HepG2 (cell line): ENCODE results near the gene SLC5A5. TPM values are rescaled to one million over a fixed set of nuclear protein-coding genes. Genes with fewer than 3 reads are reported as not detected.
A peak's percentile ranks its signal among the peaks of the same experiment; 100 is the strongest.

Experiments used
- ETV6 ChIP-seq: sonication (generic); formaldehyde crosslinking; conservative IDR thresholded peaks from 2 replicates; pipeline ENCODE4 v1.4.0; 2020; ENCODE audit warnings: missing genetic modification reagents
- FOSL2 ChIP-seq: sonication (generic); formaldehyde crosslinking; IDR thresholded peaks from 2 replicates; pipeline ENCODE4 v1.4.0; 2020; ENCODE audit warnings: missing genetic modification reagents
- HDAC1 ChIP-seq: sonication (generic); formaldehyde crosslinking; IDR thresholded peaks from 2 replicates; pipeline ENCODE4 v1.5.1; 2020; ENCODE audit warnings: mild to moderate bottlenecking, missing genetic modification reagents
- HOXA9 ChIP-seq: sonication (generic); formaldehyde crosslinking; IDR thresholded peaks from 2 replicates; pipeline ENCODE4 v1.8.1; 2022; ENCODE audit warnings: missing genetic modification reagents, mild to moderate bottlenecking, moderate library complexity, borderline replicate concordance
- MIER3 ChIP-seq: IDR thresholded peaks from 2 replicates; pipeline ENCODE4 v1.6.1; 2016; ENCODE audit warnings: missing compliant biosample characterization, borderline replicate concordance
- RAD21 ChIP-seq: fragments of 450-650 bp; formaldehyde crosslinking; IDR thresholded peaks from 2 replicates; pipeline ENCODE4 v1.5.0; 2020; ENCODE audit warnings: mild to moderate bottlenecking
- RERE ChIP-seq: IDR thresholded peaks from 2 replicates; pipeline ENCODE4 v1.6.1; 2016; ENCODE audit warnings: low read depth, missing genetic modification reagents, missing compliant biosample characterization
- SRF ChIP-seq: IDR thresholded peaks from 2 replicates; pipeline ENCODE4 v1.6.1; 2011; ENCODE audit warnings: mild to moderate bottlenecking, low read depth, low read length, moderate library complexity
- TAF15 ChIP-seq: fragments of 200-400 bp; formaldehyde crosslinking; IDR thresholded peaks from one replicate; pipeline ENCODE4 v1.6.1; 2018; ENCODE audit warnings: mild to moderate bottlenecking, low read depth, low read length; ENCODE audit not compliant: poor library complexity, severe bottlenecking
- USF2 ChIP-seq, 2 experiments: sonication (generic) in 1 of 2; formaldehyde crosslinking in 1 of 2; IDR thresholded peaks; 2 replicates each; pipeline versions ENCODE4 v1.5.1 to v1.6.1; 2011 to 2020; ENCODE audit warnings: borderline replicate concordance in 1 of 2, low read depth in 1 of 2, low read length in 1 of 2, mild to moderate bottlenecking in 1 of 2, missing genetic modification reagents in 1 of 2, moderate library complexity in 1 of 2
- YEATS4 ChIP-seq: sonication (generic); formaldehyde crosslinking; IDR thresholded peaks from 2 replicates; pipeline ENCODE4 v1.4.0; 2020; ENCODE audit warnings: missing genetic modification reagents, borderline replicate concordance
- ZFP62 ChIP-seq: sonication (generic); formaldehyde crosslinking; IDR thresholded peaks from 2 replicates; pipeline ENCODE4 v1.4.0; 2020; ENCODE audit warnings: missing genetic modification reagents
- ZNF431 ChIP-seq: sonication (generic); formaldehyde crosslinking; IDR thresholded peaks from 2 replicates; pipeline ENCODE4 v1.9.0; 2022; ENCODE audit warnings: missing genetic modification reagents, low read depth, mild to moderate bottlenecking, borderline replicate concordance
- ZNF549 ChIP-seq: sonication (generic); formaldehyde crosslinking; IDR thresholded peaks from 2 replicates; pipeline ENCODE4 v1.5.0; 2020; ENCODE audit warnings: missing genetic modification reagents
- ZNF557 ChIP-seq: sonication (generic); formaldehyde crosslinking; IDR thresholded peaks from 2 replicates; pipeline ENCODE4 v1.4.0; 2020; ENCODE audit warnings: missing genetic modification reagents
- ZNF574 ChIP-seq: sonication (generic); formaldehyde crosslinking; IDR thresholded peaks from 2 replicates; pipeline ENCODE4 v1.4.0; 2020; ENCODE audit warnings: missing genetic modification reagents
- ZNF776 ChIP-seq: sonication (generic); formaldehyde crosslinking; IDR thresholded peaks from 2 replicates; pipeline ENCODE4 v1.4.0; 2020; ENCODE audit warnings: mild to moderate bottlenecking, missing genetic modification reagents
- polyA plus RNA-seq, 8 experiments: library from polyadenylated mRNA; depleted of rRNA in 3 of 8; stranded (reverse) in 7 of 8; unstranded in 1 of 8; fragments of >200 nt; fragmentation: Illumina TruSeq in 4 of 8; extraction: Trizol in 4 of 8; gene quantifications; 2 replicates each; pipeline versions ENCODE4 v1.2.1 to v1.2.3, GENCODE V29; 2011 to 2016; ENCODE audit warnings: low read depth in 4 of 8, missing spikeins in 1 of 8, mixed read lengths in 1 of 8; ENCODE audit not compliant: insufficient read depth in 1 of 8
- total RNA-seq, 5 experiments: library from RNA; depleted of rRNA; stranded (reverse); fragments of >200 nt; fragmentation: Illumina TruSeq; extraction: Trizol; gene quantifications; 2 replicates each; pipeline ENCODE4 v1.2.3, GENCODE V29; 2016; ENCODE audit warnings: low read depth in 1 of 5
- TF ChIP-seq, protein P1 (sequence below): sonication (generic); formaldehyde crosslinking; IDR thresholded peaks from 2 replicates; pipeline ENCODE4 v1.5.0; 2020; ENCODE audit warnings: mild to moderate bottlenecking, low read depth, missing genetic modification reagents, borderline replicate concordance

Gene SLC5A5
- total and polyA plus RNA-seq, 2 of the 13 experiments (the other 11 are each of a cell fraction or from before 2014, with no cell fraction given), result not detected

- TF ChIP-seq RERE (CRISPR knock-in tag), result no peak
- TF ChIP-seq RAD21 (CRISPR knock-in tag), result peak; percentile 31; the same call in 1 of the 2 replicates
- no peak for TF ChIP-seq USF2 (IDR thresholded peaks at IDR 0.05; ENCODE audit: low read depth, low read length)
- TF ChIP-seq USF2 (CRISPR knock-in tag; IDR thresholded peaks at IDR 0.05; ENCODE audit: borderline replicate concordance), result no peak; the same call in 1 of the 2 replicates
- peak; percentile 82 for TF ChIP-seq ZNF574 (CRISPR knock-in tag)
- TF ChIP-seq ETV6 (CRISPR knock-in tag), result peak; percentile 67; the same call in 1 of the 2 replicates
- TF ChIP-seq HOXA9 (CRISPR knock-in tag), result no peak
- TF ChIP-seq YEATS4, result peak; percentile 94
- TF ChIP-seq, protein P1, sequence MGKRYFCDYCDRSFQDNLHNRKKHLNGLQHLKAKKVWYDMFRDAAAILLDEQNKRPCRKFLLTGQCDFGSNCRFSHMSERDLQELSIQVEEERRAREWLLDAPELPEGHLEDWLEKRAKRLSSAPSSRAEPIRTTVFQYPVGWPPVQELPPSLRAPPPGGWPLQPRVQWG (CRISPR knock-in tag), result no peak
- TF ChIP-seq SRF, result no peak
- TF ChIP-seq ZNF431, result no peak
- peak; percentile 77 for TF ChIP-seq HDAC1 (CRISPR knock-in tag)
- TF ChIP-seq MIER3 (CRISPR knock-in tag), result peak; percentile 86
- 0 out of 2 replicates have a peak, but pooled peaks have one; percentile 16 for TF ChIP-seq ZFP62 (CRISPR knock-in tag)
- no peak for TF ChIP-seq TAF15
- TF ChIP-seq FOSL2, result peak; percentile 18; the same call in 1 of the 2 replicates
- no peak; the same call in 1 of the 2 replicates for TF ChIP-seq ZNF776 (CRISPR knock-in tag)
- no peak for TF ChIP-seq ZNF557
- TF ChIP-seq ZNF549, result no peak
Observed at GRCh38 chr19:17859533-17860330, 12.0 kb upstream of the SLC5A5 start, which contains the start of gene RPL18A (continued).
